Esophagus mucosa (tissue), 1 donor: ENCODE measurements around the gene SMCO1. TPM values are rescaled to one million over a fixed set of nuclear protein-coding genes. Genes with fewer than 3 reads are reported as not detected.
"Not testable (repeated sequence)": the region's sequence is repeated elsewhere in the genome, so short reads cannot be mapped to it uniquely, and the experiment has no call there.

Experiments used
- ATAC-seq: fragments of 200-7000 bp; cut with Tn5 transposase; one replicate; pipeline ENCODE4 v1.9.1; 2020
- total RNA-seq: library from RNA; stranded (reverse); gene quantifications from one replicate; pipeline ENCODE4 v1.2.4, GENCODE V29; 2023
- donor health status: DM: yes; HTN: yes; CAD: no.

SMCO1 gene
- total RNA-seq, 1 donor from 2014 or later, result not detected

GRCh38 chr3:196519718-196520082, 4.6 kb upstream of the SMCO1 start:
- no peak for ATAC-seq

GRCh38 chr3:196518966-196519717, 4.0 kb upstream of the SMCO1 start:
- peak; percentile 86 for ATAC-seq

GRCh38 chr3:196517919-196518318, 2.8 kb upstream of the SMCO1 start:
- peak; percentile 74 for ATAC-seq

- peak; percentile 34 for ATAC-seq
These were observed 2.1 kb upstream of the SMCO1 start for GRCh38 chr3:196517162-196517800.

- no peak for ATAC-seq
These were observed 813 bp downstream of the SMCO1 start for GRCh38 chr3:196514350-196514716.

- no peak for ATAC-seq
These were observed 1.3 kb downstream of the SMCO1 start for GRCh38 chr3:196513697-196514349.

- ATAC-seq, result peak; percentile 82
These were observed 3.3 kb downstream of the SMCO1 start for GRCh38 chr3:196511646-196512425.

- not testable (repeated sequence) for ATAC-seq
These were observed 4.0 kb downstream of the SMCO1 start for GRCh38 chr3:196511108-196511507.

GRCh38 chr3:196506687-196507086, 8.5 kb downstream of the SMCO1 start:
- no peak for ATAC-seq

GRCh38 chr3:196504556-196504955, 10.6 kb downstream of the SMCO1 start:
- ATAC-seq, result no peak

- ATAC-seq, result not testable (repeated sequence)
These were observed 11.1 kb downstream of the SMCO1 start for GRCh38 chr3:196504077-196504398.

- ATAC-seq, result peak; percentile 84
These were observed 11.7 kb downstream of the SMCO1 start, which contains the start of gene RNF168 for GRCh38 chr3:196503196-196504076. TSS of gene RNF168 (minus strand) at chr3:196503768. CDS start at chr3:196503173, 595 bp downstream.

- ATAC-seq, result peak; percentile 51
These were observed 12.4 kb downstream of the SMCO1 start for GRCh38 chr3:196502775-196503195.

- ATAC-seq, result no peak
These were observed 13.7 kb downstream of the SMCO1 start for GRCh38 chr3:196501316-196502044.

GRCh38 chr3:196499807-196500524, 15.2 kb downstream of the SMCO1 start:
- ATAC-seq, result no peak

GRCh38 chr3:196499061-196499460, 16.1 kb downstream of the SMCO1 start:
- peak; percentile 21 for ATAC-seq

- ATAC-seq, result no peak
These were observed 16.8 kb downstream of the SMCO1 start for GRCh38 chr3:196498297-196498696.

GRCh38 chr3:196496183-196496582, 19.0 kb downstream of the SMCO1 start:
- ATAC-seq, result no peak

GRCh38 chr3:196493292-196493691, 21.9 kb downstream of the SMCO1 start:
- ATAC-seq, result no peak

GRCh38 chr3:196492080-196492479, 23.1 kb downstream of the SMCO1 start:
- ATAC-seq, result no peak

- ATAC-seq, result no peak
These were observed 25.4 kb downstream of the SMCO1 start for GRCh38 chr3:196489747-196490146.
